IPS-20b (cell line): ENCODE data around the gene FAM163A.

Source experiments
- H3K27ac ChIP-seq: one replicate; pipeline ENCODE4 v1.5.1; 2013; ENCODE audit warnings: low read length
- H3K27me3 ChIP-seq: 2 replicates; pipeline ENCODE4 v1.6.1; 2013; ENCODE audit warnings: mild to moderate bottlenecking, low read length, inconsistent platforms; ENCODE audit not compliant: insufficient read depth
- H3K36me3 ChIP-seq: 2 replicates; pipeline ENCODE4 v1.6.1; 2013; ENCODE audit warnings: low read depth, mild to moderate bottlenecking, inconsistent platforms, low read length, moderate library complexity; ENCODE audit not compliant: insufficient read depth
- H3K4me1 ChIP-seq: 2 replicates; pipeline ENCODE4 v1.6.1; 2013; ENCODE audit warnings: mild to moderate bottlenecking, control low read depth, inconsistent platforms, low read length, moderate library complexity; ENCODE audit not compliant: insufficient read depth
- H3K4me3 ChIP-seq: 2 replicates; pipeline ENCODE4 v1.5.1; 2013; ENCODE audit warnings: mild to moderate bottlenecking, low read length, inconsistent platforms
- H3K9ac ChIP-seq: 2 replicates; pipeline ENCODE4 v1.6.1; 2013; ENCODE audit warnings: low read depth, mild to moderate bottlenecking, inconsistent platforms, low read length, moderate library complexity
- H3K9me3 ChIP-seq: 2 replicates; pipeline ENCODE4 v1.6.1; 2013; ENCODE audit warnings: mild to moderate bottlenecking, low read depth, low read length, inconsistent platforms; ENCODE audit not compliant: insufficient read depth

Gene FAM163A

DNA sequence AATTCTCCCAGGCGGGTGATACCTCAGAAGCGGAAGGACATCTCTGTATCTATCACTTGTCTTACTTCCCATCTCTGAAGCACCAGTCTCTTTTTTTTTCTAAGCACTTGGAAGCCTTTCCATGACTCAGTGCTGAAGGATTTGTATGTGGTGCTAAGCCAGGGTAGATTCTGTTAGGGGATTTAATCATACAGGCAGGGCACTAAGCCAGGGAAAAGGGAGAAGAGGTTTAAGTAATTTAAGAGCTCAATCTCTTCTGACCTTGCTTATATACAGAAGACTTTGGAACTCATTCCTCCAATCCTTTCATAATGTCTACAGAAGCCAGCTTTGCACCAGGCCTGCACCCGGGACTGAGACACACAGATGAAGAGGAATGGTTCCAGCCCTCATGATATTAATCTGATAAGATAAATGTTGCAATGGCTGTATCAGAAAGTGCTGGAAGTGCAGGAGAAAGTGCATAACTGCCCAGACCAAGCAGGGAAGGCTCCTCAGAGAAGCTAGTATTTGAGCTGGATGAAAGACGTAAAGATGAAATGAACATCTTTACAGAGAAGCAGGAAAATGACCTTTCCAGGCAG, 11.0 kb downstream of the FAM163A start:
- no peak overlapping the region for H3K4me3 ChIP-seq
- no peaks in the 10 kb centered on the region for H3K4me1 ChIP-seq
- H3K9me3 ChIP-seq, result no peaks in the 10 kb centered on the region
- H3K9ac ChIP-seq, result no peak overlapping the region
- H3K27ac ChIP-seq, result no peak overlapping the region
- peaks cover 8% of the 10 kb centered on the region; the same call in 1 of the 2 replicates for H3K27me3 ChIP-seq
- no peaks in the 10 kb centered on the region for H3K36me3 ChIP-seq

DNA sequence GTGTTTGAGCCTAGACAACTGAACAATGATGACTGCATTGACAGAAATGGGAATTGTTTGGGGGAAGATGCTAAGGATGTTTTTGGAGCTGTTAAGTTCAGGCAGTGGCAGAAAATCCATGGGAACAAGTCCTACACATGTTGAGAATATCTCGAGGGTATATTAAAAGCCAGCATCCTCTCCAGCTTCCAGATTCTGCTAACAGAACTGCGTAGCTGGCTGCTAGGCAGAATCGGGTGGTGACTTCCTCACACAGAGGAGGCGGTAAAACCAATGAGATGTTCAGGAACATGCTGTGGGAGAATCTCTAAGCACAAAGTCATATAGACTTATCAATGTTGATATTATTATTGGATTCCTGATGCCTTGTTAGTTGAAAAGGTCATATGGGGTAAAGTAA, 14.8 kb downstream of the FAM163A start:
- no peaks in the 10 kb centered on the region for H3K4me1 ChIP-seq
- no peak overlapping the region for H3K27ac ChIP-seq
- no peaks in the 10 kb centered on the region for H3K36me3 ChIP-seq
- H3K9me3 ChIP-seq, result no peaks in the 10 kb centered on the region
- H3K4me3 ChIP-seq, result no peak overlapping the region
- no peak overlapping the region for H3K9ac ChIP-seq
- H3K27me3 ChIP-seq, result no peaks in the 10 kb centered on the region; the same call in 1 of the 2 replicates

DNA sequence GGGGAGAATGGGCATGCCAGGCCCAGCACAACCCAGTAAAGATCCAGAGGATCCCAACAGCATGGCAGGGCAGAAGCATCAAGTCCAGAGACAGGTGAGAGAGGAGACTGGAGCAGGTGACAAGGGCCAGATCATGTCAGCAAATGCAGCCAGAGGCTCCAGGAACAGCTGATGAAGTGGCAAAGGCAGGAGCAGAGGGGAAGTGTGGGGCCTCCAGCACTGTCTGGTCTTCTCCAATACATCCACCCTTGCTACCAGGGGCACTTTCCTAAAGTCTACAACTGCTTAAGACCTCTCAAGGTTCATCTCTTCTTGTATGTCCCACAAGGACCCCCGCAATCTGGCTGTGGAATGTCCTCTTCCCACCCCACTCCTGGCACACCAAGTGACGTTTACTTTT, 17.4 kb downstream of the FAM163A start:
- H3K27ac ChIP-seq, result no peak overlapping the region
- no peaks in the 10 kb centered on the region for H3K4me1 ChIP-seq
- no peak overlapping the region for H3K9ac ChIP-seq
- no peaks in the 10 kb centered on the region; the same call in 1 of the 2 replicates for H3K9me3 ChIP-seq
- no peaks in the 10 kb centered on the region; the same call in 1 of the 2 replicates for H3K27me3 ChIP-seq
- no peak overlapping the region for H3K4me3 ChIP-seq
- no peaks in the 10 kb centered on the region for H3K36me3 ChIP-seq

GRCh38 chr1:179761296-179761695, 18.2 kb downstream of the FAM163A start:
- Histone ChIP-seq H3K9ac (no peak overlapping the region), H3K27me3 (no peaks in the 10 kb centered on the region; the same call in 1 of the 2 replicates), H3K9me3 (no peaks in the 10 kb centered on the region; the same call in 1 of the 2 replicates), H3K4me3 (no peak overlapping the region), H3K4me1 (no peaks in the 10 kb centered on the region), H3K27ac (no peak overlapping the region), H3K36me3 (no peaks in the 10 kb centered on the region)

DNA sequence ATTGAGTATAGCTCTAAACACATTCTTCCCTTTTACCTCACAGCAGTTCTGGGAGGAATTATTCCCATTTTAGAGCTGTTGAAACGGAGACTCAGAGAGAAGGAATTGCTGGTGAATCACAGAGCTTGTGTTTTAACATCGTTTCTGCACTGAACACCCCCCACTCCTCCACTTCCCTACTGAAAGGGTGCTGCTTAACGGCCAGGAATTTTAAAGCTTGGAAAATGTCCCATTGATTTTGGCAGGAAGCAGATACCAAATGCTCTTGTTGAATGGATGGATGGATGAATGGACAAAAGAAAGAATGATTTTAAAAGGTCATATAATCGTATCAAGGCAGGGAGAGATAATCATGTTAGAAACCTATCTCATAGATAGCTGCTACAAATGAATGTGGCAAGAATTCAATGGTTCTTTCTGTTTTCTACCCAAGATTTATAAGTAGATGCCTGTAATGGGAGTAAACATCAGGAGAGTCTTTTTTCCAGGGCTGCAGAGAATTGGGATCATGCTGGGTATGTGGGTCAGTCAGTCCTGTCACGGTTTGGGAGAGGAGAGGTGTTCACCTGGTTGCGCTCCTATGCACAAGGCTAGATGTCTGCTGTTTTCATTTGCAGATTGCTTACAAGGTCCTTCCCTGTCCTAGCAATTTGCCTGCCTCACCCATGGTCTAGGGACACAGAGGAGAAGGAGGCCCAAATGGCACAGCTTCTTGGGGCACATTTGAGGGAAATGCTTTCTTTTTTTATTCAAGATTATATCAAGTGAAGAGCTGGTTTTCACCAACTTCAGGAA, 19.0 kb downstream of the FAM163A start:
- Histone ChIP-seq H3K4me1 (no peaks in the 10 kb centered on the region), H3K9me3 (no peaks in the 10 kb centered on the region; the same call in 1 of the 2 replicates), H3K27ac (no peak overlapping the region), H3K27me3 (no peaks in the 10 kb centered on the region; the same call in 1 of the 2 replicates), H3K4me3 (no peak overlapping the region), H3K9ac (no peak overlapping the region), H3K36me3 (no peaks in the 10 kb centered on the region)

DNA sequence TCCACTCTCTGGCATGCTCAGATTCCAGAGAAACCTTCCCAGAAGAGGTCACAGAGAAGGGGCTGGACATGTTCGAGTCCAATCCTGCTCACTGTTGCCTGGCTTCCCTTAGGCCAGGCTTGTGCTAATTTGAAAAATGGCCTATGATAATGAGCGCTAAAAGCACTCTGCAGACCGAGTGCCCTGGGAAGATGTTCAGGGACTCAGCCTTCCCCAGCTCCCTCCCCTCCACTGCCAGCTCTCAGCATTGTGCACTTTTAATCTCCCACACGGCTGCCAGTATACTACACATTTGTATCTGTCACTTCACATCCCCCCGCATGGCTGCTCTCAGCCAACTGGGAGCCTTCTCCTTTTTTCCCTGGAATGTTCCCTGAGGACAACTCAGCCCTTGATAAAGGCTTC, 24.1 kb downstream of the FAM163A start:
- H3K9me3 ChIP-seq, result no peaks in the 10 kb centered on the region; the same call in 1 of the 2 replicates
- no peak overlapping the region for H3K9ac ChIP-seq
- no peaks in the 10 kb centered on the region for H3K27me3 ChIP-seq
- H3K27ac ChIP-seq, result no peak overlapping the region
- H3K4me3 ChIP-seq, result no peak overlapping the region
- H3K4me1 ChIP-seq, result no peaks in the 10 kb centered on the region
- H3K36me3 ChIP-seq, result no peaks in the 10 kb centered on the region

DNA sequence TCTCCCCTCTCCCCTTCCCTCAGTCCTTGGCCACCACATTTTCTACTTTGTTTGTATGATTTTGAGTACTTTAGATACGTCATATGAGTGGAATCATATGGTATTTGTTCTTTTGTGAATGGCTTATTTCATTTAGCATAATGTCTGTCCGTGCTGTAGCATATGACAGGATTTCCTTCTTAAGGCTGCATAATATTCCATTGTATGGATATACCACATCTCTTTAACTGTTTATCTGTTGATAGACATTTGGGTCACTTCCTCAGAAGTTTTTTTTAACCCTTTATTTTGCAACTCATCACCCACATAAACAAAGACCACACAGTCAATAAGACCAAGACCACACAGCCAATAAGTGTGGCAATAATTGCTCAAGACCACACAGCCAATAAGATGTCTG, 24.9 kb downstream of the FAM163A start:
- Histone ChIP-seq H3K4me3 (no peak overlapping the region), H3K27me3 (no peaks in the 10 kb centered on the region), H3K4me1 (no peaks in the 10 kb centered on the region), H3K27ac (no peak overlapping the region), H3K36me3 (no peaks in the 10 kb centered on the region), H3K9ac (no peak overlapping the region), H3K9me3 (no peaks in the 10 kb centered on the region; the same call in 1 of the 2 replicates)

GRCh38 chr1:179770887-179771502, 27.9 kb downstream of the FAM163A start:
- H3K36me3 ChIP-seq, result no peaks in the 10 kb centered on the region
- no peaks in the 10 kb centered on the region for H3K27me3 ChIP-seq
- no peak overlapping the region for H3K9ac ChIP-seq
- no peak overlapping the region for H3K27ac ChIP-seq
- H3K4me3 ChIP-seq, result no peak overlapping the region
- H3K9me3 ChIP-seq, result no peaks in the 10 kb centered on the region
- no peaks in the 10 kb centered on the region for H3K4me1 ChIP-seq

GRCh38 chr1:179773264-179773663, 30.2 kb downstream of the FAM163A start:
- H3K27ac ChIP-seq, result no peak overlapping the region
- H3K4me1 ChIP-seq, result no peaks in the 10 kb centered on the region
- no peaks in the 10 kb centered on the region for H3K27me3 ChIP-seq
- no peaks in the 10 kb centered on the region for H3K9me3 ChIP-seq
- no peaks in the 10 kb centered on the region for H3K36me3 ChIP-seq
- no peak overlapping the region for H3K9ac ChIP-seq
- no peak overlapping the region for H3K4me3 ChIP-seq

DNA sequence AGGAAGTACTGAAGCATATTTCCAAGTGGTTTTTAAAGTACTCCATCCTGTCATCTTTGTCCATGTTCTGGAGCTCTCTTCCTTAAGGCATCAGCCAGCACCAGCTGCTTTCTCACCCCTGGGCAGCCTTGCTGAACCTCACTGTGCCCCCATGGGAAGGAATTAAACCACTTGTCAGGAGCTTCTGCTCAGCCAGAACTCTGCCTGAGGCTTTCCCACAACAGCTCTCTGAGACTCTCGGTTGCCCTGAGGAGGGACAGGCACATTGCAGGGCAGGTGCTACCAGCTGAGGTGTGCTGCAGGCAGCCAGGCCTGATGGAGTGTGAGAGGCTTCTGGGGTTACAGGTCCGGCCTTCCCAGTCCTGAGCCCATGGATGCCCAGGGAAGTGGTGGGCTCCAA, 30.9 kb downstream of the FAM163A start:
- Histone ChIP-seq H3K36me3 (no peaks in the 10 kb centered on the region), H3K4me1 (no peaks in the 10 kb centered on the region), H3K27me3 (no peaks in the 10 kb centered on the region), H3K27ac (no peak overlapping the region), H3K9me3 (no peaks in the 10 kb centered on the region), H3K9ac (no peak overlapping the region), H3K4me3 (no peak overlapping the region)

GRCh38 chr1:179774566-179774965, 31.5 kb downstream of the FAM163A start:
- H3K27me3 ChIP-seq, result no peaks in the 10 kb centered on the region
- H3K36me3 ChIP-seq, result no peaks in the 10 kb centered on the region
- no peaks in the 10 kb centered on the region for H3K4me1 ChIP-seq
- H3K4me3 ChIP-seq, result no peak overlapping the region
- no peak overlapping the region for H3K27ac ChIP-seq
- no peaks in the 10 kb centered on the region for H3K9me3 ChIP-seq
- H3K9ac ChIP-seq, result no peak overlapping the region

GRCh38 chr1:179775009-179775408, 31.9 kb downstream of the FAM163A start:
- Histone ChIP-seq H3K9ac (no peak overlapping the region), H3K9me3 (no peaks in the 10 kb centered on the region), H3K4me3 (no peak overlapping the region), H3K27ac (no peak overlapping the region), H3K27me3 (no peaks in the 10 kb centered on the region), H3K4me1 (no peaks in the 10 kb centered on the region), H3K36me3 (no peaks in the 10 kb centered on the region)
